HG02798 (cell line): Measurements from ENCODE around the gene PAK5.

ENCODE experiments used
- ATAC-seq: cut with Tn5 transposase; IDR thresholded peaks from one replicate; pipeline ENCODE4 v1.9.1; 2021; ENCODE audit warnings: mild to moderate bottlenecking; ENCODE audit not compliant: unreplicated experiment, poor library complexity

Gene PAK5

DNA sequence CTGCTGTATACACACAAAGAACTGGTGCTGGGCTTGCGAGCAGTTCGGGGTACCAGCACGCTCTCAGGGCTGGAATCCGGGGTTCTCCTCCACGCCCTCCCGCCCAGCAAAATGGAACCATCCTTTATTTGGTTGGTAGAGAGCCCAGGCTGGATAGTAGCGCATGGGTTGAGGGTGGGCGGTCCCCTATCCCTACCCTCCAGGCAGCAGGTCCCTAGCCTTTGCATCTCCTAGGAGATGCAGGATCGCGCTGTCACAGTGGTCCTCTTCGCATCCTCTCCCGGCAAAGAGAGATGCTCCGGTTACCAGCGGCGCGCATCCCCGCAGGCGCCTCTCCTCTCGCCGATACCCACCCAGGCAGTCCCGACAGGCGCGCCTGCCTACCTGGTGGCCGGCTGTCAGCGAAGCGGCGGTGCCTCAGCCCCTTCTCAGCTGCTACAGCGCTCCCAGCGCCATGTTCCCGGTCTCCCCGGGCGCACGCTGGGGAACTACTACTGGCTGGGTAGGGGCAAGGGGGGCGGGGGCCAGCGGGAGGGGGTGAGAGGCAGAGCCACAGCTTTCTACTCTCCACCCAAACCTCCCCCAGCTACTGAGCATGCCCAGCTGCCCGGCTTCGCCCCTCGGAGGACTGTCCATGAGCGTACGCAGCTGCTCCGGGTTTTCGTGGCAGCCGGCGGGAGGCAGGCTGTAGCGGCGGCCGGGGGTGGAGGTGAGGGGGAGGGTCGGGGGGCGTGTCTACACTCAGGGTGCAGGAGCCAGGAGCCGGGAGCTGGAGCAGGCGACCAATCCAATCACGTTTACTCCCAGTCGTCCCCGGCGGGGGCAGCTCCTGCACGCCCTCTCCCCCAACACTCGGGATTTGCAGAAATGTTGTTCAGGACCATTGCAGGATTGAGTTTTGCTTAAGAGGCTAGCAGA is at the start of gene PAK5:
PAK5 (minus strand) TSS at position 699 of the 918 bp plus-strand sequence. CDS start 194,748 bp downstream, outside the sequence.
- ATAC-seq: no peak

DNA sequence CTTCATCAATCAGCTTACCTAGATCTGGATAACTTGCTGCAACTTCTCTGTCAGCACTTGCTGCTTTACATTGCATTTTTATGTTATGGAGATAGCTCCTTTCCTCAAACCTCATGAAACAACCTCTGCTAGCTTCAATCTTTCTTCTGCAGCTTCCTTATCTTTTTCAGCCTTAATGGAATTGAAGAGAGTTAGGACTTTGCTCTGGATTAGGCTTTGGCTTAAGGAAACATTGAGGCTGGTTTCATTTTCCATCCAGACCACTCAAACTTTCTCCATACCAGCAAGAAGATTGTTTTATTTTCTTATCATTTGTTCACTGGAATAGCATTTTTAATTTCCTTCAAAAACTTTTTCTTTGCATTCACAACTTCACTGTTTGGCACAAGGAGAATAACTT is 48.8 kb upstream of the PAK5 start:
- no peak for ATAC-seq

DNA sequence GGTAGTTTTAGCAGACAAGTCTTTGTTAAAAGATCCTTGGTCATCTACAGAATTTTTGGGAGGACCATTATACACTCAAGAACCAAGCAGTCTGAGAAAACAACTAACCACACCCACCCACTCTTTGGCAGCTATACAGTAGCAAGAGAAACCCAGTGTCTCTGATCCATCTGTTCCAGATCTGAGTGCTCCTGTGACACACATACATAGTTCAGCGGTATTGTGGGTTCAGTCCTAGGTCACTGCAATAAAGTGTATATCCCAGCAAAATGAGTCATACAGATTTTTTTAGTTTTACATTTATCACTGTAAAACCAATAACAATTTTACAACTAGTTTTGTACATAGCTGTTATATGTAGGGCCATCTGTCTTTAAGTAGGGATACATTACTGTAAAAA is 47.4 kb upstream of the PAK5 start:
- ATAC-seq: no peak

DNA sequence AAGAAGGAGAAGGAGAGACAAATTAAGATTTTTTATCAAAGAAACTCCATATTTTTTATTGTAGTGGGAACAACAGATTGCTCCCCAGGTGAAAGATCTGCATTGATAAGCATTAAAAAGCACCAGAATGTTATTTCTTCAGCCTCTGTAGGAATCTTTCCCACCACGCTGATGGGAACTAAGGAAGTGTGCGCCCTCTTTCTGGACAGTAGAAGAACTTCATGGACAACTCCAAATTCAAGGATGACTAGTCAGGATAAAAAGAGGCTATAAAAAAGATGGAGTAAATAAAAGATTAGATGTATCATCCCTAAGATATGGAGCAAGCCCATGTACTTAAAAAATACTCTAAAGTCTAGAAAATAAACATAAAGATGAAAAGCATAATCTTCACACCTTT is 45.8 kb upstream of the PAK5 start:
- ATAC-seq: no peak

DNA sequence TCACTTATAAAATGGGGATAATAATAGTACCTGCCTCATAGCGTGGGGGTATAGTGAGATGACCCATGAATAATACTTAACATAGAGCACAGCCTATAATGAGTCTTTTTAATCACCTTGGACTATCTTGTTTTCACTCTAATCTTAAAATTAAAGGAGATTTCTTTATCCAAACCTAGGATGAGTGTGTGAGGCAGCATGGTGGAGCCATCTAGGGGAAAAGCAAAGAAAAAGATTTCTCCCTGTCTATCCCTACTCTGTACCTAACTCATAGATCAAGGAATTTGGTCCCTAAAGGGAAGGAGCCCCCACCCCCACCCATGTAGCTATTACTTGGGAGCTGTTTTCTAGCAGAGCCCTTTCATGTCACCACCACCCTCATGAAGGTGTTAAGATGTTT is 45.2 kb upstream of the PAK5 start:
- no peak for ATAC-seq

DNA sequence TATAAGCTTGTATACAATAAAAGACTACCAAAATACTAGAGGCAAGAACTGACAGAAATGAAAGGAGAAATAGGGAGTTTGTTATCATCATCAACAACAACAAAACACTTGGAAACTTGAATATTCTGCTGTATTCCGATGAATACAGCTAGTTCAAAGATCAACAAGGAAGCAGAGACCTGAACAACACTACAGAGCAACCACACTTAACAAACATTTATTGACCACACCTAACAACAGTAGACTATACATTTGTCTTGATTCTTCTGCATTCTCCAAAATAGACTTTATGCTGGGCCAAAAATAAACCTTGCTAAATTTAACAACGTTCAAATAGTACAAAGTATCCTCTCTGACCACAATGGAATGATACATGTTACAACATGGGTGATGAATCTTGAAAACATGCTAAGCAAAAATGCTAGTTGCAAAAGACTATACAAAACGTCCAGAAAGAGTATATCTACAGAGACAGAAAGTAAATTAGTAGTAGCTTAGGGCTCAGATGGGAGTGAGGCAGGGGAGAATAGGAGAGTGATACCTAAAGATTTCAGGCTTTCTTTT is 39.1 kb upstream of the PAK5 start:
- ATAC-seq: no peak

DNA sequence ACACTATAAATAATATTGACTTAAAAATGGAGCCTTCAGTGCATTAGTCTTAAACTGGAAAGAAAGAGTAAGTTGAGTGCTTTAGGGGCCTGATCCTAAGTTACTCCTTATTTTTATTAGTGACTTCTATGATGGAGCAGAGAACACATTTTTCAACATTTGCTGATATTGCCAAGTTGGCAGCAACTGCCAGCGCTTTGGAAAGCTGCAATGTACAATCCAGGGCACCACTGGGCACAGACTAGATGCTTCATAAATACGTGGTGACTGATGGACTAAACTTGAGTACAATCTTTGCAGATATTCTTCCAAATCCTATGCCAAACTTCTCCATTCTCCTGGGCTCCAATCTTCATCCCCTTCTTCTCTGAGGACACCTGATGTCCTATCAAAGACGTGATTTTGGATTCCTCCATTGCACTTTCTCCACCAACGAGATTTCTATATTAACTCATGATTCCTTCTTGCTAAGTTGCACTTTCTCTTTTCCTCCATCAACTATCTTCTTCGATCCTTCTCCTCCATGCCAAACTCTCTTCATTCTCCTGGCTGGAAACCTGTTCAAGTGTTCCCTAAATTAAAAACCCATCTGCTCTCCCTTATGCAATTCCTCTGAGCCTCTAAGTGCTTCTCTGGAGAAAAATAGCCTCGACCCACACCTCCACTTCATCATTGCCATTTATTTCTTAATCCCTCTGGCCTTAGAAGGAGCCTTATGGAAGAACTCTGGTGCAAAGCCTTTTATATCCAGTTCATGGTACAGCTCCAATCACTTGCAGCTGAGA is 28.5 kb upstream of the PAK5 start:
- ATAC-seq: no peak

DNA sequence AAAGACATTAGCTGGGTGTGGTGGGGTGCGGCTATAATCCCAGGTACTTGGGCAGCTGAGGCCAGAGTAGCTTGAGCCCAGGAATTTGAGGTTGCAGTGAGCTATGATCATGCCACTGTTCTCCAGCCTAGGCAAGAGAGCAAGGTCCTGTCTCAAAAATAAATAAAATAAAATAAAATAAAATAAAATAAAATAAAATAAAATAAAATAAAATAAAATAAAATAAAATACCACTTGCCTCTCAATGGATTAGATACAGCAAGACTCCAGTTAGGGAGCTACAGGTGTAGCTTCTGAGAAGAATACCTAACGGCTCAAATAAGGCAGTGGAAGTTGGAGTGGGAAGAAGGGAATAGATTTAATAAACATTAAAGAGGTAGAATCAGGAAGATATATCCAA is 13.7 kb upstream of the PAK5 start:
- no peak for ATAC-seq

DNA sequence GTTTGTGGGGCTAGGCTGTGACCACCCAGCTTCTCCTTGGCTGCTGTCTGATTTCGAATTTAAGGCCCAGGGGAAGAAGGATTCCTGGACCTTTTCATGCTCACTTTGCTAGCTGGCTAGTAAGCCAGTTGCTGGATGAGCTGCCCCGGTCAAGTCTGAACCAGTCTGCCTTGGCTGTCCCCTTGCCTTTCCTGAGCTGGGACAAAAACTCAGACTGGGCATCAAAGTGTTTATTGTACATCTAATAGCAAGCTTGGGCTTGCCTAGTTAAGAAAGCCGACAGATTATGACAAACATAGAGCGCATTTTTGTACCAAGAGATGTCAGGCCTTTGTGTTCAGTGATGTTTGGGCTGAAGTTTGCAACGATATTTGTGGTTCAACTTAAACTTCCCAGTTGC is 750 bp upstream of the PAK5 start:
- no peak for ATAC-seq

DNA sequence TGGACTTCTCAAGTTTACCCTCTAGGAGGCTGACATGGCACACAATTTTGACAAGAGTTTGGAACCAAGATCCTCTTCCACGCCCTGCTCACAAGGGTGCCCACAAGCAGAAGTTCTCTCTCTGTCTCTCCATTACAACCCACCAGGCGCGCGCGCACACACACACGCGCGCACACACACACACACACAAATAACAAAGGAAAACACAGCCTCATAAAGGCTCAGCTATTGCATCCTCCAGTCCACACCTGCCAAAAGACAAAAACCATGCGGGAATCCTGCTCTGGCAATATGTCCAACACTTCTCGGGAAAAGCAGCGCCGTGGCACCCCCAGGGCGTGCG is 870 bp downstream of the PAK5 start:
- ATAC-seq: no peak

DNA sequence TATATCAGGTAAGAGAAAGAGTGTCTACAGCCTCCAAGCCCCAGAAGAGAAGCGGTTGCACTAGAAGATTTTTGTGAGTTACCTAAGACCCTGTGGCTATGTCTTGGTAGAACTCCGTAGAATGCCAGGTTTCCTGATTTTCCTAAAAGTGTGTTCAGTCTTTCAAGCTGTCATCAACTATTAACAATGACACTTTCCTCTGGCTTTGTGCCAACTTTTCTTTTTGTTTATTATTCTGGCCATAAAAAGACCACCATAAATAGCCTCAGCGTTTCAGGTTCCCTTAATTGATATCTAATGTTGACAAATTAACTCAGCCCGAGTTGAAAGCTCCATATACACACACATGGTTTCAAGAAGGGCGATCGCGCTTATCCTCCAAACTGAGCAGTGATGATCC is 1.2 kb downstream of the PAK5 start:
- no peak for ATAC-seq

DNA sequence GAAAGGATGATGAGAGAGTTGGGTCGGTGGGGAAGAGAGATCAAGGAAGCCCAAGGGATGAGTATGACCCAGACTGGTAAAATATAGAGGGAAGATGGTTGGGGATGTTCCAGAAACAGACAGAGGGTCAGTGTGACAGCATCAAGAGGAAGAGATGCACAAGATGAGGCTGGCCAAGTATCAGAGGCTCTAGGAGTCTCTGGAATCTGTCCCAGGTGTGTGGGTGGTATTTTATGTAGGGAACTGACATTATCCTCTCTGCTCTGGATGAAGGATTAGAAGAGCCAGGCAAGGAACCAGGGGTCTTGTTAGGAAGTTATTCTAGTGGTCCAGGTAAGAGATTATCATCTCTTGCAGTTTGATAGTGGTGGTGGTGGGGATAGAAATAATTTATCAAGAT is 3.6 kb downstream of the PAK5 start:
- no peak for ATAC-seq

DNA sequence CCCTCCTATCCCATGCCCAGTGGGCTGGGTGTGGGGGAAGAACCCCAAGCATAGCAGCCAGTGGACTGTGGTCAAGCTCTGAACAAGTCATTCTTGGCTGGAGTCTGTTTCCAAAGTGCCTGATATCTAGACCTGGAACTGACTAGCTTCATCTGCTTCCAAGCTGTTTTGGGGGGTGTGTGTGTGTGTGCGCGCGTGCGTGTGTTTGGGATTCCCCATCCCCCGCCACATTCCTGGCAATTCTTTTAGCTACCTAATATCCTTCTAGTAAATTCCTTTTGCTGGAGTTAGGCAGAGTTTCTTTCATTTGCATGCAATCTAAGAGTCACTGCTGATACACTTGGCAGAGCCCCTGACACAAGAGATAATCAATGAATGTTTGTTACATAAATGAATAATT is 7.8 kb downstream of the PAK5 start:
- ATAC-seq: no peak

DNA sequence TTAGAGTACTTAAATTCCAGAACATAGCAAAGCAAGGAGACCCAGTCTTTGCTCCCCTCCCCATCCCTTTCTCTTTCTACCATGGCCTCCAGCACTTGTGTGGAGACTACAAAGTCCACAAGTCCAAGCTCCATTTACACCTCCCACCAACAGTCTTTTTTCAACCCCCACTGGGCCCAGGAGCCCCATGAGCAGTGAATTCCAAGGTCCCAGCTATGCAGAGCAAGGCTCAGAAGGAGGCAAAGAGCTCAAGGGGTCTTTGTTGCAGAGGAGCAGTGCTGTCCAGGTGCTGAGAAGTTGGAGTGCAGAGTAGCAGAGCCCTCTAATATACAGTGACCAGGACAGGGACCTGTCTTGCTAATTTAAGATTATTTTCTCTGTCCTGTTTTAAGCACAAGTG is 9.0 kb downstream of the PAK5 start:
- ATAC-seq: no peak

DNA sequence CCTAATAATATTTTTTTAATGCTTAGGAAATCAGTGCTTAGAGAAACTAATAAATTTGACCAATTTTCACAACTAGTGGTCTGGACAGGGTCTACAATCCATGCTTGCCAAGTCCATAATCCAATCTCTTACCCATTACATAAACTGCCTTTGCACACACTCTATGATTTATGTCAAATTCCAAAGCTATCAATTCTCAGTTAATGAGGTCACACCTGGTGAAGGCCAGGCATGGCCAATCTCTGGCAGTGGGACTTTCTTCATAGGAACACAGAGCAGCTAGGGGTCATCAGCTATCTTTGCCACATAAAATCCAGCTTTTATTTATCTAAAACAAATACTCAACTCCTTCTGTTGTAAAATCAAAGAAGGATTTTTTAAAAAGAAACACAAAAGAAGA is 21.2 kb downstream of the PAK5 start:
- no peak for ATAC-seq

DNA sequence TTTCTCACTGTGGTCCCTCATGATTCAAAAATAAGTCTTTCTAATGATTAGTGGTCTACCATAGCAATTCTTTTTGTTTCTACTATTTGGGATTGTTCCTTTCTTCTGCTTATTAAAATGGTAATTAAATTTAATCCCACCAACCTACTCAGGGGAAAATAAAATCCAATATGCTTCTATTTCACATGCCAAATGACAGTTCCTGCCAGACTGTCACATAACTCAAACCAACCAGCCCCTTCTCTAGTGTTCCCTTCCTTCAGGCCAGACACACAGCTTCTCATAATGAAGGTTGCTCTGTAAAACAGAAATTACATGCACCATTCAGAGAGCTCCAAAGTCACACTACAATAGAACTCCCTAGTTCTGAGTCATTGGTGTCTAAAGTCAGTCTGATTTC is 23.2 kb downstream of the PAK5 start:
- ATAC-seq: no peak

DNA sequence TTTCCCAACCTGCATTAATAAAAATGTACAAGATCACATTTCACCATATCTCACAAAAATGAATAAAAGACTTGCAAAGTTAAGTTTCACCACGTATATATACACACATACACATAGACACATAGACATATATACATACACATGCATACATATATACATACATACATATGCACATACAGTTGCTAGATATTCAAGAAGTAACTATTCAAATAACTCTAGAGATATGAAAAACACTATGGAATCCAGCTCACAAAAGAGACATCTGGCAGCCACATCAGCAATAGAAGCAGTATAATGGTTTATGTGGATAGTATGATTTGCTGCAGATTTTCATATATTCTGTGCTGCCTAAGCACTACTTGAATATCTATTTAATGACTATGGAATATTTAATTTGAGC is 28.1 kb downstream of the PAK5 start:
- ATAC-seq: no peak

DNA sequence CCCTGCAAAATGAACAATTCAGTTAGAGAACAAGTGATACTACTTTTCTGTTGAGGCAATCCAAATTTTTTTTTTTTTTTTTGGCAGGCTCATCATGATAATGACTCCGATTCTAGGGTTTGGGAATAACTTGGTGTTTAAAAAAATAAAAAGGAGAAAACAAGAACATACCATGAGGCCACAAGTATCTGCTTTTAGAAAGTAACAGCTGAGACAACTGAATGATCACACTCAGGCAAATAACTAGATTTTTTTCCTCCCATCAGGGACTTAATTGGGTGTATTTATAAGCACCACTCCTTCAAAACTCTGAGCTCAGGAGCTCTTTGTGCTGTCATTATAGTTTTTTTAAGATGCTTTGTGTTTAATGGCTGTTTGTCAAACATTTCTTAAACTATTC is 29.6 kb downstream of the PAK5 start:
- no peak for ATAC-seq

DNA sequence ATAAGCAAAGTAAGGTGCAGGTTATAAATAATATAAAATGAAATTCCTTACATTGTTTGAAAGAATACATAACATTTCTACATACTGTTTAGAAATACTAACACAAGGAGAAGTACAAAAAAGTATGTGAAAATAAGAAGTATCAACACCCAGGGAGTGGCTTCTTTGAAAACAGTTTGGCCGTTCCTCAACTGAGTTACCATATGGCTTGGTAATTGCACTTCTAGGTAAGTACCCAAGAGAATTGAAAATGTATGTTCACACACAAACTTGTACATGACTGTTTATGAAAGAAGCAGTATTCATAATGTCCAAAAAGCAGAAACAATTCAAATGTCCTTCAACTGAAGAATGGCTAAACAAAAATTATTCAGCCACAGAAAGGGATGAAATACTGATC is 30.7 kb downstream of the PAK5 start:
- no peak for ATAC-seq

DNA sequence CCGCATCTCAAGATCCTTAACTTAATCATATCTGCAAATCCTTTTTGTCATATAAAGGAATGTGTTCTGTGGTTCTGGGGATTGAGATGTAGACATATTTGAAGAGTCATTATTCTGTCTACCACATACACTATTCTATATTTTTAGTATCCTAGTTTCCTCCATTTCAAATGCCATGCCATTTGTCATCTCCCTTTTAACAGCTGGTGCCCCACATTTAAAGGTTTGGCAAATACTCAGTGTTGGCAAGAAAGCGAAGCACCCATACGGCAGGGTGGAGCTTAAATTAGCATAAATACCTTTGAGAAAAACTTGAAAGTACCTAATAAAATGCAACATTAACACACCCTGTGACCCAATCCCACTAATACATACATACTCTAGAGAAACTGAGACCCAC is 31.7 kb downstream of the PAK5 start:
- ATAC-seq: no peak

DNA sequence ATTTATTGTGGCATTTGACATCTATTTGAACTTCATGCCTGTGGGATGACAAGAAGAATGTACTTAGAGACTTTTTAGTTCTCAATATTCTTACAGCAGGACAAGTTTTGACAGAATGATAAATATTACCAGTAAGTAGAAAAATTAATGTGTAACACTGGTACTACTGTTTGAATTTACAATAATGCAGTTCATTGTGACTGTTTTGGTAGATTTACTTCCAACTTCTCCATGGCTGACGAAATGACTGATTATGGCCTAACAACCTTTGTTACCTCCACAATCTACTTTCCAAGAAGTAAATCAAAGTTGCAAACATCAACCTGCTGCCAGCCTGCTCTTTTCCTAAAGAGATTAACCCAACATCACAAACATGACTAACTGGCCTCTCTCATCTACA is 38.5 kb downstream of the PAK5 start:
- no peak for ATAC-seq
